Jurkat, Clone E6-1 (cell line): Measurements from ENCODE around the gene CFAP161.

Experiments used
- DNase-seq: peaks from one replicate; pipeline ENCODE4 v3.0.0-alpha.2; 2011; ENCODE audit warnings: low read depth, low spot score
- H3K4me3 ChIP-seq: 2 replicates; pipeline ENCODE4 v1.5.1; 2011; ENCODE audit warnings: mild to moderate bottlenecking, low read length, control low read depth, moderate library complexity

CFAP161 gene

GRCh38 chr15:81174792-81175327 lies 40.8 kb downstream of the CFAP161 start:
- no peak for DNase-seq
- H3K4me3 ChIP-seq = no peak overlapping the region

- no peak overlapping the region for H3K4me3 ChIP-seq
- no peak for DNase-seq
Observed at GRCh38 chr15:81175496-81175895, 41.4 kb downstream of the CFAP161 start.

GRCh38 chr15:81176291-81176893 lies 42.3 kb downstream of the CFAP161 start:
- H3K4me3 ChIP-seq = no peak overlapping the region
- no peak for DNase-seq

- no peak overlapping the region for H3K4me3 ChIP-seq
- DNase-seq = no peak
Observed at GRCh38 chr15:81178365-81178764, 44.3 kb downstream of the CFAP161 start.

GRCh38 chr15:81181220-81181619 lies 47.1 kb downstream of the CFAP161 start:
- no peak overlapping the region for H3K4me3 ChIP-seq
- no peak for DNase-seq

GRCh38 chr15:81182031-81182755 lies 48.1 kb downstream of the CFAP161 start:
- peak; percentile 78 for DNase-seq
- H3K4me3 ChIP-seq = peak overlapping the region; percentile 42

GRCh38 chr15:81182756-81183438 lies 48.8 kb downstream of the CFAP161 start:
- no peak for DNase-seq
- H3K4me3 ChIP-seq = peak overlapping the region; percentile 42

GRCh38 chr15:81183439-81183775 lies 49.3 kb downstream of the CFAP161 start:
- no peak for DNase-seq
- peak overlapping the region; percentile 42; the same call in 1 of the 2 replicates for H3K4me3 ChIP-seq

GRCh38 chr15:81184188-81184587 lies 50.1 kb downstream of the CFAP161 start:
- peak; percentile 90 for DNase-seq
- peak overlapping the region; percentile 29 for H3K4me3 ChIP-seq

- no peak overlapping the region for H3K4me3 ChIP-seq
- no peak for DNase-seq
Observed at GRCh38 chr15:81185631-81186295, 51.7 kb downstream of the CFAP161 start.

- DNase-seq = no peak
- no peak overlapping the region for H3K4me3 ChIP-seq
Observed at GRCh38 chr15:81188354-81188753, 54.3 kb downstream of the CFAP161 start.

GRCh38 chr15:81189583-81190283 lies 55.7 kb downstream of the CFAP161 start:
- no peak for DNase-seq
- no peak overlapping the region for H3K4me3 ChIP-seq

GRCh38 chr15:81190922-81191507 lies 56.9 kb downstream of the CFAP161 start:
- DNase-seq = no peak
- H3K4me3 ChIP-seq = no peak overlapping the region

GRCh38 chr15:81191701-81192100 lies 57.6 kb downstream of the CFAP161 start:
- DNase-seq = no peak
- no peak overlapping the region for H3K4me3 ChIP-seq

- DNase-seq = no peak
Observed at GRCh38 chr15:81194723-81195122, 60.7 kb downstream of the CFAP161 start.

GRCh38 chr15:81195339-81195864 lies 61.3 kb downstream of the CFAP161 start:
- H3K4me3 ChIP-seq = no peak overlapping the region
- DNase-seq = no peak

More at GRCh38 chr15:81194723-81195122, 60.7 kb downstream of the CFAP161 start:
- H3K4me3 ChIP-seq = no peak overlapping the region

- no peak within 1 kb of the TSS for H3K4me3 ChIP-seq
- no peak for DNase-seq
Observed at GRCh38 chr15:81196576-81197254, 62.6 kb downstream of the CFAP161 start, which contains the start of gene IL16. Gene IL16 (plus strand): TSS chr15:81196879. CDS start chr15:81225400, 28,521 bp downstream.

GRCh38 chr15:81197255-81197630 lies 63.2 kb downstream of the CFAP161 start:
- DNase-seq = no peak
- no peak overlapping the region for H3K4me3 ChIP-seq
